HG03039 (cell line): ENCODE data around the gene UBASH3B.
A peak's percentile ranks its signal among the peaks of the same experiment; 100 is the strongest.
"Not testable (repeated sequence)": the region's sequence is repeated elsewhere in the genome, so short reads cannot be mapped to it uniquely, and the experiment has no call there.

ENCODE experiments used
- ATAC-seq: cut with Tn5 transposase; IDR thresholded peaks from one replicate; pipeline ENCODE4 v1.9.1; 2021; ENCODE audit warnings: mild to moderate bottlenecking, moderate library complexity; ENCODE audit not compliant: unreplicated experiment

The UBASH3B gene

GRCh38 chr11:122727101-122727929 lies 71.8 kb downstream of the UBASH3B start:
- ATAC-seq, result peak; percentile 64

- ATAC-seq, result no peak
These were observed 73.0 kb downstream of the UBASH3B start for GRCh38 chr11:122728561-122728960.

- no peak for ATAC-seq
These were observed 73.6 kb downstream of the UBASH3B start for GRCh38 chr11:122729139-122729538.

GRCh38 chr11:122730694-122731093 lies 75.2 kb downstream of the UBASH3B start:
- ATAC-seq, result not testable (repeated sequence)

GRCh38 chr11:122731500-122731913 lies 76.0 kb downstream of the UBASH3B start:
- no peak for ATAC-seq

- no peak for ATAC-seq
These were observed 77.1 kb downstream of the UBASH3B start for GRCh38 chr11:122732342-122733315.

- ATAC-seq, result no peak
These were observed 77.8 kb downstream of the UBASH3B start for GRCh38 chr11:122733318-122733717.

GRCh38 chr11:122734848-122735496 lies 79.5 kb downstream of the UBASH3B start:
- ATAC-seq, result no peak

GRCh38 chr11:122737951-122738693 lies 82.6 kb downstream of the UBASH3B start:
- ATAC-seq, result no peak

- no peak for ATAC-seq
These were observed 86.2 kb downstream of the UBASH3B start for GRCh38 chr11:122741613-122742300.

- no peak for ATAC-seq
These were observed 86.9 kb downstream of the UBASH3B start for GRCh38 chr11:122742301-122743018.

GRCh38 chr11:122743097-122743741 lies 87.7 kb downstream of the UBASH3B start:
- no peak for ATAC-seq

GRCh38 chr11:122743949-122744348 lies 88.4 kb downstream of the UBASH3B start:
- no peak for ATAC-seq

GRCh38 chr11:122744357-122744756 lies 88.8 kb downstream of the UBASH3B start:
- no peak for ATAC-seq

- ATAC-seq, result no peak
These were observed 89.6 kb downstream of the UBASH3B start for GRCh38 chr11:122745111-122745510.

- peak; percentile 69 for ATAC-seq
These were observed 90.5 kb downstream of the UBASH3B start for GRCh38 chr11:122746050-122746478.

- ATAC-seq, result no peak
These were observed 91.2 kb downstream of the UBASH3B start for GRCh38 chr11:122746611-122747244.

GRCh38 chr11:122747351-122747781 lies 91.8 kb downstream of the UBASH3B start:
- ATAC-seq, result no peak
